ENCODE measurements around the gene ARHGAP32.

ARHGAP32 gene

DNA sequence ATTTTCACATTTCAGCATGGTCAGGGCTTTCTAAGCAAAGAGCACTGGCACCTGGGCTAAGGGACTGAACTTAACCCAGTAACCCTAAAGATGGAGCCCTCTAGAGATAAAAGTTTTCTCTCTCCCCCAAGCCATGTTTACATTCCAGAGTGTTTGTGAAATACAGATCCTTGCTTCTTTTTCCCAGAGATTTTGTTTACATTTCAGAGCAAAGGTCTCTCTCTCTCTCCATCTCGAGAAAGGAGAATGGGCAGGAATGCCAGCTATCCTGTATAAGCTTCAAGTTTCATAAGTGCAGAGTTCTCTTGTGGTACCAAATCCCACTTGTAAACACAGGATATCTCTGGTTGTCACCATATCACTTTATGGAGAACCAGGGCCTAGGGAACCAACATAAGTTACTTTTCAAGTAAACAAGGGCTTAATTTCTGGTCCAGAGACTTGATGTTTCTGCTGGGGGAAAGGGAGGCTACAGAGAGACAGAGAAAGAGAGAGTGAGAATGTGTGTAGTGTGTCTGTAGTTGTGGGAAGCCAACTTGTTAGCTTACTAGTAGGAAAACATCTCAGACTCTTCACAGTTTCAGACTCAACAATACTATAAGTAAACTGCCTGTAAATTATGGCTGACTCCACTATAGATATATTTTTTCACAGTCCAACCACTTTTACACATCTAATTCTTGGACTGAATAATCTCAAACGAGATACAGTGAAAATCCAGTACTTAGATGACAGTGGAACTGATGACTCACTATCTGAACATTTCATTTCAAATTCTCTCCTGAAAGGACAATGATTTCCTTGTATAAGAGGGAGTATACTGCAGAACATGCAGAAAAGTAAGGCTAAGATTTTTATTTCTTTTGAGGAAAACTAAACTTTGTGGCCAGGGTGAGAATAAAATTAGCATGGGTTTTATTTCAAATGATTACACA, 76.2 kb downstream of the ARHGAP32 start:
- peak; percentile 88 for DNase-seq (ENCODE audit: low read depth)

DNA sequence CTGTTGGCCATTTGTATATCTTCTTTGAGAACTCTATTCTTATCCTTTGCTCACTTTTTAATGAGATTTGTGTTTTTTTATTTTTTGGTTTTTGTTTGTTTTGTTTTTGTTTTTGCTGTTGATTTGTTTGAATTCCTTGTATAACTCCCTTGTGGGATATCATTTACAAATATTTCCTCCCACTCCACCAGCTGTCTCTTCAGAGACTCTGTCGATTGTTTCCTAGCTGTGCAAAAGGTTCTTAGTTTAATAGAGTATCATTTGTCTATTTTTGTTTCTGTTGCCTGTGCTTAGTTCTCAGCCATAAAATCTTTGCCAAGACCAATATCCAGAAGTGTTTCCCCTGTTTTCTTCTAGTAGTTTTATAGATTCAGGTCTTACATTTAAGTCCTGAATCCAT, 82.4 kb downstream of the ARHGAP32 start:
- DNase-seq (ENCODE audit: low read depth): no peak

DNA sequence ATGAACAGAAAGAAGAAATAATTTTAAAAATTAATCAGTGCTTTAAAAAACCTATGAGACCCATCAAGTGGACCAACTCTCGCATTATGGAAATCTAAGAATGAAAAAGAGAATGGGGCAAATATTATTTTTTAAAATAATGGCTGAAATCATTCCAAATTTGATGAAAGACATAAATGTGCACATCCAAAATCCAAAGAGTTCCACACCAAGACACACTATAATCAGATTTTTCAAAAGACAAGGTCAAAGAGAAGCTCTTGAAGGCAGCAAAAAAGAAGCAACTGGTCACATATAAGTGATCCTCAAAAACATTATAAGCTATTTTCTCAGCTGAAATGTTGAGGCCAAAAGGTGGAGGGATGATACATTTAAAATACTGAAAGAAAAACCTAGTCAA, 85.3 kb downstream of the ARHGAP32 start:
- DNase-seq (ENCODE audit: low read depth): no peak

DNA sequence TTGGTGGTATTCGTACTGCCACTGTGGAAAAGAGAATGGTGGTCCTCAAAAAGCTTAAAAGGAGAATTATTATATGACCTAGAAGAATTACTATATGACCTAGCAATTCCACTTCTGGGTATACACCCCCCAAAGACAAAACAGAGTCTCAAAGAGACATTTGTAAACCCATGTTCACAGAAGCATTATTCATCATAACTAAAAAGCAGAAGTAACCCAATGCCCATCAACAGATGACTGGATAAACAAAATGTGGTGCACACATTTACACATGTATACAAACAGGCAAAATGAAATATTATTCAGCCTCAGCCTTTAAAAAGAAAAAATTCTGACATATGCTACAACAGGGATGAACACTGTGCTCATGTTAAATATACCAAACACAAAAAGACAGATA, 89.4 kb downstream of the ARHGAP32 start:
- no peak for DNase-seq (ENCODE audit: low read depth)

DNA sequence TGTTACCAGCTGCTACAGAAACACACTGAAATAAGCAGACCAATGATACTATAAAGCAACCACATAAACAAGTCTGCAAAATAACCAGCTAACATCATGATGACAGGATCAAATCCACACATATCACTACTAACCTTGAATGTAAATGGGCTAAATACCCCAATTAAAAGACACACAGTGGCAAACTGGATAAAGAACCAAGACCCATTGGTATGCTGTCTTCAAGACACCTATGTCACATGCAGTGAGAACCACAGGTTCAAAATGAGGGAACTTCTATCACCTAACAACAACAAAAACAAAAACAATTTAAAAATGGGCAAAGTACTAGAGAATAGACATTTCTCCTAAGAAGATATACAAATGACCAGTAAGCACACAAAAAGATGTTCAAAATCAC, 89.9 kb downstream of the ARHGAP32 start:
- DNase-seq (ENCODE audit: low read depth): no peak

DNA sequence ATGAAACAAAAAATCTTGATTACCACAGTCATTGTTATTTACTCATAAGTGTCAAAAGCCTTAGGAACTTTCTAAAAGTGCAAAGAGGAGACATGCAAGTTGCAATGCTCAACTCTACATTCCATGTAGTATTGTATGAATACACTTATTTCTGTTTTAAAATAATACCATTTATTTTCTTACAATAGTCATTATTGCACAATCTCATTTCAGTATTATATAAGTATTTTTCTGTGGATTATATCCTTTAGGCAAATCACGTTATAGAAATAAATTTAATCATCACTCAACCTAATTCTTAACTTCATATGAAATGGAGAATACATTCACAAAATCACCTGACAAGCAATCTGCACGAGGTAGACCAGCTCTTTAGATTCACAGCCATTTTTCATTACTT, 98.8 kb downstream of the ARHGAP32 start:
- no peak for DNase-seq (ENCODE audit: low read depth)

DNA sequence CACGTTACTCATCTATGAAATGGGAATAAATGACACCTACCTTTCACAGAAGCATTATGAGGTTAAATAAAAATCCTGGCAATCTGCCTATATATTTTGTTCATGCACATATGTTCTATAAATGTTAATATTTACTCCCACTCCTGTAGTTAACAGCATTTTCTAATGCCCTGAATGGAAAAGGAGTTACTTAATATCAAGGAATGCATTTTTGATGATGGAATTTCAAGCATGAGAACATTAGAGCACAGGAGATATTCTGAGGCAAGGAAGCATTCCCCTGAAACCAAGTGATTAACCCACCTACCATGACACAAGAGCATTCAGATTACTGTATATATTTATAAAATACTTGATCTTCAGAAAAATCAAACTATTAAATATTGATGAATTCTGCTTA, 102.1 kb downstream of the ARHGAP32 start:
- DNase-seq (ENCODE audit: low read depth): peak; percentile 79

DNA sequence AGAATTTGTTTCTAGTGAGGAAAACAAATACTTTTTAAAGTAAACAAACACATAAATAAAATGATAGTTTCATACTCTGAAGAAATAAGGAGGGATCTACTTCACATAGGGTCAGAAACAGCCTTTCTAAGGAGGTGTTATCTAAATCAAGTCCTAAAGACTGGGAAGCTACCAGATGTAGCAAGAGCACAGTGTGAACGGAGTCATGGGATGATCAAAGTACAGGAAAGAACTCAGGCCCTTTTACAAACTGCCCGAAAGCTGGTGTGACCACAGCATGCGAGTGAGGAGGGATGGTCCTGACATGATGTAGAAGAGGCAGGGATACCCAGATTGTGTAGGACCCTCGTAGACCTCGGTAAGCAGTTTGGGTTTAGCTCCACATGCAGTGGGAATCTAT, 102.8 kb downstream of the ARHGAP32 start:
- DNase-seq (ENCODE audit: low read depth): peak; percentile 23

DNA sequence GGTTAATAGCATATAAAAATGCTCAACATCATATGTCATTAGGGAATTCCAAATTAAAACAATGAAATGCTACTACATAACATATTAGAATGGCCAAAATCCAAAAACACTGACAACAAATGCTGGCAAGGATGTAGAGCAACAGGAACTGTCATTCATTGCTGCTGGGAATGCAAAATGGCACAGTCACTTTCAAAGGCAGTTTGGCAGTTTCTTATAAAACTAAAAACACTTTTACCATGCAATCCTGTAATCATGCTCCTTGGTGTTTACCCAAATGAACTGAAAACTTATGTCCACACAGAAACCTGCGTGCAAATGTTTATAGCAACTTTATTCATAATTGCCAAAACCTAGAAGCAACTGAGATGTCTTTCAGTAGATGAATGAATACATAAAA, 105.1 kb downstream of the ARHGAP32 start:
- no peak for DNase-seq (ENCODE audit: low read depth)

DNA sequence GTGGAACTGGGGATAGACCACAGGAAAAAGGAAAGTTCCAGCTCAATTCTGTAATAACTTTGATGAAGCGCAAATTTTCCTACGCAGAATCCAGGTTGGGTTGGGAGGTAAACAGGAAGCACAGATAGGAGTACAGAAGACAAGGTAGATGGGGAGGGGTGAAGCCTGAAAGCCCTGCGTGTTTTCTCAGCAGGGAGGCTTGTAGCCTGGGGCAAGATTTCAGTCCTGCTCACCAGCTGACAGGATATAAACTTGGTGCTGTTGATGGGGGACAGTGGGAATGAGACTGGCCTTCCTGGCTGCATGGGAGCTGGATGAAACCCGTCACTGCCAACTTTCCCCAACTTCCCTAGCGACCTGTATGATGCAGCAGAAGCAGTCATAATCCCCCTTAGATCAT, 114.9 kb downstream of the ARHGAP32 start:
- no peak for DNase-seq (ENCODE audit: low read depth)

DNA sequence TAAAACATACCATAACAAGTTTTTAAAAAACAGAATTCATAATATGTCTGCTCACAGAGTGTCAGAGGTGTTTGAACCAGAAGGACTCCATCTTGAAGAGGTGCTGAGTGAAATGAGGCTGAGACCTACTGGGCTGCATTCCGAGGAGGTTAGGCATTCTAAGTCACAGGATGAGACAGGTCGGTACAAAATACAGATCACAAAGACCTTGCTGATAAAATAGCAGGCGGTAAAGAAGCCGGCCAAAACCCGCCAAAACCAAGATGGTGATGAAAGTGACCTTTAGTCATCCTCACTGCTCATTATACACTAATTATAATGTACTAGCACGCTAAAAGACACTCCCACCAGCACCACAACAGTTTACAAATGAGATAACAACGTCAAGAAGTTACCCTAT, 116.4 kb downstream of the ARHGAP32 start:
- no peak for DNase-seq (ENCODE audit: low read depth)

DNA sequence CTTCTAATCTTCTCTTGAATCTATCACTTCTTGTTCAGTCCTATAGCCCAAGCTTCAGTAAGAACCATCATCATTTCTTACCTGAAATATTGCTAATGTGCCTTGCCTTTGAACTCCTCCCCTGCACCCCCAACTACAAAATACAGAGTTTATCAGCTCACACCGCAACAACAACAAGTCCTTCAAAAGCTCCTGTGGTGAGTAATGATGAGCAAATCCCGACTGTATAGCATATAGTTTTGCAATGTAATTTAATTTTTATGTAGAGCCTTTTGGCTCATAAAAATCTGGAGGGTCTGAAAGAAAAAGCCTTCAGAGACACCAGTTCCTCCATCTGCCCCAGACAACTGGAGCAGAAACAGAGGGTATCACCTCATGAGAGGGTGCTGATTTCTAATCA, 124.7 kb downstream of the ARHGAP32 start:
- DNase-seq (ENCODE audit: low read depth): peak; percentile 49

DNA sequence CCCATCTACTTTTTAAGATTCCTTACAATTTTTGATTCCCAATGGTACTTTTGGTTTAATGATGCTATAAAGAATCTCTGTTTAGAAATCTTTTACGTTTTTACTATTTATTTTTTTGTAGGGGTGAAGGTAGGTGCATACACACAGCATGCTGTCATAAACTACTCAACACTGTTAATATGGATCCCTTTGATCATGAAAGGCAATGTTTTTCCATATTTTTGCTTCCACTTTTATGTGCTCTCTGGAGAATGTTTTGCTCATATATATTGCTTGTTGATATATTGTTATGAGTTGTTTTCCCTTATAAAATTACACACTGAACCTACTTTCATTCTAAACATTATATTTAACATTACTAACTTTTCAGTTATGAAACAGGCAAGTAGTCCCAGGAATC, 125.9 kb downstream of the ARHGAP32 start:
- DNase-seq (ENCODE audit: low read depth): no peak

DNA sequence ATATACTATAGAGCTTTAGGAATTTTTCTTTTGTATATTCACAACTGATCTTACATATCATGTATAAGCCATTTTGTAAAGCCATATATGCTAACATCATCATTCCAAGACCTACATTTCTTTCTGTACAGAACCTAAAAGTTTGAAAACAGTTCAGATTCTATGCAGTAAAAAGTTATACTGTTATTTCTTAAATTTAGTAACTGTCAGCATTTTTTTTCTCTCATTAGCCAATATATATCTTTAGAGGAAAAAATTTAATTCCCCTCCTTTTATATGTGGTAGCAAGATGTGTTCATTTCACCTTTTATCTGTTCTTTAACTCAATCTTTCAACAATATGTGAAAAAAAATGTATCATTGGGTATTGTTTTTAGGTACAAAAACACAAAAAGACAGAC, 129.0 kb downstream of the ARHGAP32 start:
- no peak for DNase-seq (ENCODE audit: low read depth)

DNA sequence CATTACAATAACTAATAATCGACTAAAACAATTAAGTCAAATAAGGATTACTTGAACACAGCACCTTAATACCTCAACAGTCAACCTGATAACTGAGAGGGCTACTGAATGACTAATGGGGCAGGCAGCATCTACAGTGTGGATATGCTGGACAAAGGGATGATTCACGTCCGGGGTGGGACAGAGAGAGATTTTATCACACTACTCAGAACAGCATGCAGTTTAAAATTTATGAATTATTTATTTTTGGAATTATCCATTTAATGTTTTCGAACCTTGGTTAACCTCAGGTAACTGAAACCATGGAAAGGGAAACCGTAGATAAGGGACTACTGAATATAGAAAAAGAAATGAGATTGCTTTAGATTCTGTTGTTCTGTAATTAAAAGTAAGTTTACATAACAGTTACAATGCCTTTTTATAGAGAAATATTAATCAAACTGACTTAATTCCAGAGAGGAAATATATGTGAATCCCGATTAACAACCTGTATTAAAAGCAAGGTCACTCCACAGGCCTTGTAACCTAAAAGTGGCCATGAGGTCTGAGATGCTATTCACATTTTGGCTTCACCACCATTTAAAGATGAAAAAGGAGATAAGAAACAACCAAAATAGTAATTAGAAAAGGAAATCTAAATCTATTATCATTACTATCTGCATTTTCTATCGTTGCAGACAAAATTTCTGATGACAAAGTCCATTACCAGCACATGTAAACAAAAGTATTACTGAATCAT, 130.5 kb downstream of the ARHGAP32 start:
- DNase-seq (ENCODE audit: low read depth): peak; percentile 74

DNA sequence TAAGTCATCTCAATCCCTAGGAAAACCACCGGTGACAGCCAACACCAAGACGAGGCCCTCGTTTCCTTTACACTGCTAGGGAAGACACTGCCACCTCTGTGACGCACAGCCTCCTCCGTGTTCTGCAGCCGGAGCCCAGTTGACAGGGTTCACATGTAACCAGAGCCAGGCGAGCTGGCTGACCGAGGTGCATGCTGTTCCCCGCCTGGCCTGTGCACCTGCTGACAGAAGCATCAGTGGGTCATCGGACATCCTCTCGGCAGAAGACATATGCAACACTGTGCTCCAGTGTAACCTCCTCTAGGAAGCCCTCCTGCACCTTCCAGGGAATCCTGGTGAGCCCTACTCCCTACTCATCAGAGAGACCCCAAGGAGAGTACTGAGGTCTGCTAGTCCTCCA, 135.2 kb downstream of the ARHGAP32 start:
- DNase-seq (ENCODE audit: low read depth): no peak

DNA sequence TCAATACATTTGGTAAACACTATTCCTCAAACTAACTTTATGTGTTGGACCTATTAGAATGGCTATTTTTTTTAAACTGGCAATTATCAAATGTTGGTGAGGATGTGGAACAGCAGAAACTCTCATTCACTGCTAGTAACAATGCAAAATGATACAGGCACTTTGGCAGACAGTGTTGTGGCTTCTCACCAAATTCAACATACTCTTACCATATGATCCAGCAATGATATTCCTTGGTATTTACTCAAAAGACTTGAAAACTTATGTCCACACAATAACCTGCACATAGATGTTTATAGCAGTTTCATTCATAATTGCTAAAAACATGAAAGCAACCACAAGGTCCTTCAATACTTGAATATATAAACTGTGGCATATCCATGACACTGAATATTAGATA, 136.9 kb downstream of the ARHGAP32 start:
- no peak for DNase-seq (ENCODE audit: low read depth)

DNA sequence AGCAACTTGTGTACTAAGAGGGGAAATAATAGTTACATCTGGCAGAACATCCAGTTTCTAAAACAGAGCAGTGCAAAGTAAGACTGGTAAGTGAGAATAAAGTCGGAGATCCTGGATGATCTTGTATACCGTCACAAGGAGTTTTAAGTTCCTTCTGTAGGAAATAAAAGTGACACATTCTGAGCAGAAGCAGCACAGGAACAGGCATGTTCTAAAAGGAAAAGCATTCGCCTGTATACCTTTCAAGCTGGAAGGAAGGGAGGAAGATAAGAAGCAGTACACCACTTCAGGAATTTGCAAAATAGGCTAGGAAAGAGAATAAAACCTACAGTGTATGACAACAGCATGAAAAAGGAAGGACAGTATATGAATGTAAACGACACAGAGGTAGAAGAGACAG, 143.2 kb downstream of the ARHGAP32 start:
- no peak for DNase-seq (ENCODE audit: low read depth)

DNA sequence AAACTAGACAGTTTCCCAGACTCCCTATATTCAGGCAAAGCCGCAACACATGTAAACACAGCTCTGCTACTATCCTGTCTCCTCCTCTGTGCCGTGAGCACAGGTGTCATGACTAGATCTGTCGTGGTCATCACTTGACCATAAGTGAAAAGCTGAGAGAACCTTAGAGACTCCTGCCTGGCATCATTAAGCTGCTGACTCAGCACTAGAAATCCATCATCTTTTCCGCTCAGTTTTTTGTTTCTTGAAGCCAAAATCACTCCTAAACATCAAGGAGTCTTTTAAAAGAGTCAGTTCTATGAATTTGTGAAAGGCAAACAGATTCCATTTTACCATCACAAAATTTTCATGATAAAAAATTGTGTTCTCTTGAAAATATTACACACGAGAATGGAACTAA, 147.0 kb downstream of the ARHGAP32 start:
- no peak for DNase-seq (ENCODE audit: low read depth)

DNA sequence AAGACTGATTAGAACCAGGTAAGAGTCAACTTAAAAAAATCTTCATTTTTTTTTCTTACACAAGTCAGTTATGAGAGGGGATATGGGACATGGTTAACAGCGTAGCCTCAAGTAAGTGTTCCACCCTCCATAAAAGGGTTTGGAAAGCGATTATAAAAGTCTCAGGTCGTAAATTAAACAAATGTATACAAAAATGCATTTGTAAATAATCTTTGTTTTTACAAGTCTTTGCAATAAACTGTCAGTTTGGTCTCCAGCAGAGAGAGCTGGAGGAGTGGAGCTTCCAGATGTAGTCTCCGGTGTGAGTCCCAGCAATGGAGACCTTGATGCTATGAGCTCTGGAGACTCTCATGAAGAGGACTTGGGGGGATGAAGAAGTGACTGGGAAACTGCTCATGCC, 149.6 kb downstream of the ARHGAP32 start:
- no peak for DNase-seq (ENCODE audit: low read depth)

DNA sequence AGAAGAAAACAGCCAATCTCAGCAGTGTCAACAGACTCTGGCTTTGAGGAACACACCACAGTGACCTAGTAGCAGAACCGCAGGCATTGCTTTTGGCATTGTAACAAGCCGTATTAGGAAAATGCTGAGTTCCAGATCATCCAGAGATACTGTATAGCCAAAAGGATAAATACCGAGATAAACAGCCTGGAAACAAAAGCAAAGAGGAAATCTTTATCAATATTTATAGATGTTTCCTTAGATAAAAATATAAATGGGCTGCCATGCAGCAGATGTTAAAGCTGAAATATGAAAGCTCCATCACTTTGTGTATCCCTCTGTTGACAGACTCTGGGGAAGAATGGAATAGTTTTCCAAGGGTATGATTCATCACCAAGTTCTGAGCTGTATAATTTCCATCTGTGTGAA, 150.5 kb downstream of the ARHGAP32 start:
- peak; percentile 33 for DNase-seq (ENCODE audit: low read depth)

DNA sequence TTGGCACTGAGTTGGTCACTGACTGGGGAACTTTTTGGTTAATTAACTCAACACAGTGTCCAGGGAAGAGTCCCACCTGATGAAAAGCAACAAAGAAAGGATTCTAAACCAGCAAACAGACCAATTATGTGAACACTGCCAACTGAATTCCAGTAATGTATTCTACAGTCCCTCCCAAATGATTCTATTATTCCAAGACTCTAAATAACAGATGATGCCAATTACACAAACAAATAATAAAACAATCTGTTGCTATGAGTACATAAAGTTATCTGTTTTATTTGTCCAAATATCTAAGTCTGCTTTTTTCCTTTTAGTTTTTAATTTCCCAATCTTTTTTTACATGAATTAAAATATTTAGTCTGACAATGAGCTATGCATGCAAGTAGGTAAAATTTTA, 151.2 kb downstream of the ARHGAP32 start:
- DNase-seq (ENCODE audit: low read depth): no peak

DNA sequence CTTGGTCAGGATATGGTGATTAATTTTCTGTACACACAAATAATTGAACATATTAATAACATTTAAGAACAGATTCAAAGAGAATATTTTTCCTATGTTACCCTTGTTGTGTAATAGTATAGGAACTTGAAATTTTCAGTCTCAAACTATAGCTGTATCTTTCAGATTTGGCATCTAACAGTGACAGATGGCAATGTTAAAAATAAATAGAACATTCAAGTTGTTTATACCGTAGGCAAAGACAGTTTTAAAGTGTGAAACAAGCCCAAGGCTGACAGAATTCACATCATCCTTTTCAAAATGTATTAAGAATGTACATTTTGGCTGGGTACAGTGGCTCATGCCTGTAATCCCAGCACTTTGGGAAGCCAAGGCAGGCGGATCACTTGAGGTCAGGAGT, 156.9 kb downstream of the ARHGAP32 start:
- no peak for DNase-seq (ENCODE audit: low read depth)
